HG02623 (cell line): ENCODE data around the gene CGB7.
"Not testable (repeated sequence)": the region's sequence is repeated elsewhere in the genome, so short reads cannot be mapped to it uniquely, and the experiment has no call there.

Source experiments
- ATAC-seq: cut with Tn5 transposase; IDR thresholded peaks from one replicate; pipeline ENCODE4 v1.9.1; 2021; ENCODE audit warnings: moderate library complexity; ENCODE audit not compliant: unreplicated experiment

The CGB7 gene

DNA sequence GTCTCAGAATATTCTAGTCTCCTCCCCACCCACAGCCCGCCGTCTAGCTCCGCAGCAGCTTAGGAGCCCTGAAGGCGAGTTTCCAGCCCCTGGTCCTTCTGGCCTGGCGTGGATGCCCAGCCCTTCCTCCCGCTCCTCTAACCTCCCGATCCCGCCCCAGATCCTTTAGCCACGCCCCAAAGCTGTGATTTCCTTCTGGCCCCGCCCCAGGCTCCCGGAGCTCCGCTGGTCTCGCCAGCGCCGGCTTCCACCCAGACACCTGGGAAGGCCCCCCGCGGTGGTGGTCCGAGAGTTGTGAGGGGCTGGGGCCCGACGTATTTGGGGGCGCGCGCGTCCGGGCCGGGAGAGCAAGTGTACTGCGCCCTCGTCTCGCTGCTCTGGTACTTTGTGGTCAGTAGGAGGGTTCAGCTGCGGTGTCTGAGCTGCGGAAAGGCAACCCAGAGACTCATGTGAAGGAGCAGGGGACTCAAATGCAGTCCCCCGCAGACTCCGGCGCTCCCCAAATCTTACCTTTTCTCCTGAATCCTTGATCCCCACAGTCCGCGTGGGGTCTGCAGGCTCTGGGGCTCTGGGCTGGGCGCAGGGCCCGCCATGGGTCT lies at the start of gene CGB7:
CGB7 (minus strand) TSS at position 114 of the 599 bp plus-strand sequence. CDS start 2,374 bp downstream, outside the sequence.
- no peak for ATAC-seq

DNA sequence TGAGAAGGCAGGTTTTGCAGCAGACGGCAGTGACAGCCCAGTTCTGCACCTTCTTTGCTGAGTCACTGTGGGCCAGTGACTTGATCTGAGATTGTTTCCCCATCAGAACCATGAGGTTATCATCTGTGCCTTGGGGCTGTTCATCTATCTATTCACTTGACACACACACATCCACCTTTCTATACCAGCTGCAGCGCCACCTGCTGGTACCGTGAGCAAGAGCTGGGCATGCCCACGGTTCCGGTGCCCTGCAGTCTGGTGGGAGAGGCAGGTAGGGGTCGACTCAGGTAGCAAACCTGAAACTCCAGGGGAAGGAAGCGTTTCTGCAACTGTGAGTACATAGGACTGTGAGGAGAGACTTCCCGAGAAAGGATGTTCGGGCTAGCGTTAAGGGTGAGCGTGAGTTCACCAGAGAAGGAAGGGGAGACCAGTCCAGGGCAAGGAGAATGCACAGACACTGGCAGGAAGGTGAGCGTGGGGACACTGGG lies 49.1 kb upstream of the CGB7 start:
- no peak for ATAC-seq

DNA sequence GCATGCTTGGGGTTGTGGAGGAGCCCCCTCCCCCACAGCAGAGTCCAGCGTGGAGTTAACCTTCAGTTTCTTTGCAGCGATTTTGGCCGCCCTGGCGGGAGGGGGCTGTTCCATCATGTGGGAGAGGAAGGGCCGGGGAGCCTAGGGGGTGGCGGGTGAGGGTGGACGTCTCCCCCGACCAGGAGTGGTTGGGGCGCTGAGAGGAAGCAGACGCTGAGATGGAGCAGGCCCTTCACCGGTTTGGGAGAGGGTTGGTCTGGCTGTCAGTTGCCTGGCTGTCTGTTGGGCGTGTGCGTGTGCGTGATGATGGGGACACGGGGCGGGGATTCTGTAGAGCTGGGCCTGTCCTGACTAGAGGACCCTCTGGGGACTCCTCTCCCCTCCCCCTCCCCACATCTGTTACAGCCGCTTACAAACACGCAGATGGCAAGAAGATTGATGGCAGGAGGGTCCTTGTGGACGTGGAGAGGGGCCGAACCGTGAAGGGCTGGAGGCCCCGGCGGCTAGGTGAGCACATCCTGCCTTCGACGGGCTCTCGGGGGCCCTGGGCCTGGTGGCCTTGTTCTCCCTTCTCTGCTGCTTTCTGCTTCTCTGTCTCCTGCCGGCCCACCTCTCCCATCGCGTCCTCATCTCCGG lies 46.8 kb upstream of the CGB7 start:
- no peak for ATAC-seq

DNA sequence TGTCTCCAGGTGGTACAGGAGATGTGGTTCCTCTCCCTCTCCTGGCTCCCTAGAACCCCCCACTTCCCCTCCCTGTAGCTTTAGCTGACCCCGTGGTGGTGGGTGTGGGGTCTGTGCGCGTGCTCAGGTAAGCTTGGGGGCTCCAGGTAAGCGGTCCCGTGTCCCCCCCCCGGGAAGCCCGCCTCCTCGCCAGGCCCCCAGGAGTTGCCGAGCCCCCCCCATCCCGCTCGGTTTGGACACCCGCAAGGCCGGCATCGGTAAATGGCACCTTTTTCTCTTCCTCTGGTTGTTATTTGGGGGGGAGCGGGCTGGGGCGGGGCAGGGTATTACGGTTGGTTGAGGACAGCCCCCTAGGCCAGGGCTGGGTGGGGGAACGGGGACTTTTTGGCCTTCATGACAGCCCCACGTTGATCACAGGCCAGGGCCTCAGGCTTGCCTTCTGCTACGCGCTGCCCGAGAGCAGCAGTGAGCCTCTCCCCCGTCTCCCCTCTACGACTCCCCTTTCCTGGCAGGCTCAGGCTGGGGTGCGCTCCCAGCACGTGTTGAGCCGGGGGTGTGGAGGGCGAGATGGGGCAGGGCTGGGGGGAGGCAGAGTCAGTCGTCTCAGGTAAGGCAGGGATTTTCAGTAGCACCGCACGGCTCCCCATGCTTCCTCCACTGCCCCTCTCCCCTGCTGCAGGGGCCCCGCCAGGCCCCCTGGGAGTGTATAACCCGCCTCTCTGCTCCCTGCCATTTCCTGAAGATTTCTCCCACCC lies 46.0 kb upstream of the CGB7 start:
- ATAC-seq, result no peak

DNA sequence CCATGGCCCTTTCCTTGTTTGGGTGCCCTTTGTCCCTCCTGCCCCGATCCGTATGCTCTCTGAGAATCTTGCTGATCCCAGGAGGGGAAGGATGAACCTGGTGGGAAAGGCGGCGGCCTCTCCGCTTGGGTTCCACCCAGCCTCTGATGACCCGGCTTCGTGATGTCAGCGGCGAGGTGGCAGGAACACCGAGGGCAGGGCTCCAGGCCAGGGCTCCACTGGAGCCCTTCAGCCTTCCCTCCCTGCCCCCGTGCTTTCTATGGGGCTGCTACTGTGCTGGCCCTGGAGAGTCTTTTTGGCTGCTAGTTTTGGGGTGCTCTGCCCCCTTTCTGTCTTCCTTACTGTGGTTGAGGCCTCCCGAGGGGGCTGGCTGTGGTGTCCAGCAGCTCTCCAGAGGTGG lies 44.8 kb upstream of the CGB7 start:
- ATAC-seq, result no peak

GRCh38 chr19:49101160-49101559 lies 43.6 kb upstream of the CGB7 start:
- ATAC-seq, result no peak

GRCh38 chr19:49098795-49099194 lies 41.2 kb upstream of the CGB7 start:
- ATAC-seq, result no peak

- ATAC-seq, result no peak
Observed at GRCh38 chr19:49097453-49098288, 40.1 kb upstream of the CGB7 start.

- no peak for ATAC-seq
Observed at GRCh38 chr19:49094505-49095482, 37.2 kb upstream of the CGB7 start.

DNA sequence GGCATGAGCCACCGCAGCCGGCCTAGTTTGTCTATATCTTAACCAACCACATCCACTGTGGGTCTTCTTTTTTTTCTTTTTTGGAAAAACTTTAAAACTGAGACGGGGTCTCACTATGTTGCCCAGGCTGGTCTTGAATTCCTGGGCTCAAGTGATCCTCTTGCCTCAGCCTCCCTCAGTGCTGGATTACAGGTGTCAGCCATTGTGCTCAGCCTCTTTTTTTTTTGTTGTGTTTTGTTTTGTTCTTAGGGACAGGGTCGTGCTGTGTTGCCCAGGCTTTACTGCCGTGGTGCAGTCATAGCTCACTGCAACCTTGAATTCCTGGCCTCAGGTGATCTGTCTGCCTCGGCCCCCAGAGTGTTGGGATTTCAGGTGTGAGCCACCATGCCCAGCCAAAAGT lies 35.1 kb upstream of the CGB7 start:
- no peak for ATAC-seq

DNA sequence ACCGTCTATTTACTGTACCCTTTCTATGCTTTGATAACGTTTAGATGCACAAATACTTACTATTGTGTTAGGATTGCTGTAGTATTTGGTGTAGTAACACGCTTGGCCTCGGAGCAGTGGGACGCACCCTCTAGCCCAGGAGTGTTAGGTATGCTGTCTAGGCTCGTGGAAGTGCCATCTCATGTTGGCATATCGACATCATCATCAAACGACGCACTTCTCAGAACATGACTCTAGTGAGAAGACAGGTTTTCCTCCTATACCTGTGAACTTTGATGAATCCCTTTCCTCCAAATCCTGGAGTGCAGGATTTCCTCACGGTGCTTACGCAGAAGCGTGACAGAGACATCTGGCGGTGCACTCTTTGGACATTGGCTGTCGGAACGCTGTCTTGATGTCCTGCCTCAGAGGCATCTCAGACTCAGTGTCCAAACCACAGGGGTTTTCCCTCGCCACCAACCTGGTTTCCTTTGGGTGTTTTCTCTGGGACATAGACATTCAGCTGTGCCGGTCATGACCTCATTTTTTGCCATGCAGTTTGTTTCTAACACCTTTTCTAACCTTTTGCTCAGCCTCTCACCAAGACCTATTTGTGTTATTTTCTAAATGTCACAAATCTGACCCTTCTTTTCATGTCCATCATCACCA lies 34.0 kb upstream of the CGB7 start:
- no peak for ATAC-seq

DNA sequence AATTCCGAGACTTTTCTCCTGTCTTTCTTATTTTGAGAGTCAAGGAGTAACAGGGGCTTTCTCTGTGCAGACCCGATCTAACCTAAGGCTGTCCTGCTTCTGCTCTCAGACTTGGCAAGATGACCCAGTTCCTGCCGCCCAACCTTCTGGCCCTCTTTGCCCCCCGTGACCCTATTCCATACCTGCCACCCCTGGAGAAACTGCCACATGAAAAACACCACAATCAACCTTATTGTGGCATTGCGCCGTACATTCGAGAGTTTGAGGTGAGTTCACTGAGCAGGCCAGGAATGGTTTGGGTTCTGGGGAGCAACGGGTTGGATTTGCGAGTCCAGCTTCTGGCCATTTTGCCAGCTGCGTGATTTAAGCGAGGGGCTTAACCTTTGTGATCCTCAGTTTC lies 28.7 kb upstream of the CGB7 start:
- no peak for ATAC-seq

GRCh38 chr19:49085868-49086232 lies 28.3 kb upstream of the CGB7 start:
- ATAC-seq, result no peak

DNA sequence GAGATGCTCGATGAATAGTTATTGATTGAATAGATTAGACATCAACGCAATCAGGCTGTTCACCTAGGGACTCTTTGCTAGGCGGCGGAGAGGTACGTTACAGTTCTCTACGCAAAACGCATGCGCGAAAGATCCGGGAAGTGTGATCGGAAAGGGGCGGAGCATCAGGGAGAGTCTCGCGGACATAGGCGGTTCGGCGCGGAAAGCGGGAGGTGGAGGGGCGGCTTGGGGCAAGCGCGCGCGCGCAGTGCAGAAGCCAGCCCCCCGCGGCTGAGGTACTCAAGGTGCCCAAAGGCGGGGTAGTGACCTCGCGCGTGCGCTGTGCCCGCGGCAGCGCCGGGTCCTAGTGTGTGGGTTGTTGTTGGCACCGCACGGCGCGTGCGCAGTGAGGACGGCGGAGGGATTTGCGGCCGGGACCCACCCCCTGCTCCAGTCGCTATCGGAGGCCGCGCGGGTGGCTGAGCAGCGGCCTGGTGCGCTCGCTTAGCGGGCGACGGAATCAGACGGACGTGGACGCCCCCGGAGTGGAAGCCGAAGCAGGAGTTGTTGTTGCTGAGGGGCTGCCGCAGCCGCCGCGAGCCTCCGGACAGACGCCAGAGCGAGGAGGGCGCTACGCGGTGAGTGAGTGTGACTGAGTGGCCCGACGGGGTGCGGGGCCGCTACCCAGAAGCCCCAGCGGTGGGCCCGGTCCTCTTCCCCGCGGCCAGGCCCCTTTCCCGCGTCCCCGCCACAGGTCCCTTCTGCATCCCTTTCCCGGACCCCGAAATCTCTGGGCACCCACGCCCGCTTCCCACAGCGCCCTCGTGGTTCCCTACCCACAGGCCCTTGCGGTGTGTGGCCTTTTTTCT lies 27.7 kb upstream of the CGB7 start, which contains the start of gene SNRNP70:
SNRNP70 (plus strand) TSS at position 432 of the 848 bp plus-strand sequence. CDS start 964 bp downstream, outside the sequence.
- peak; percentile 93 for ATAC-seq

GRCh38 chr19:49084206-49085019 lies 26.9 kb upstream of the CGB7 start:
- ATAC-seq, result no peak

GRCh38 chr19:49081273-49081672 lies 23.7 kb upstream of the CGB7 start:
- no peak for ATAC-seq

GRCh38 chr19:49080392-49080791 lies 22.8 kb upstream of the CGB7 start:
- ATAC-seq, result no peak

DNA sequence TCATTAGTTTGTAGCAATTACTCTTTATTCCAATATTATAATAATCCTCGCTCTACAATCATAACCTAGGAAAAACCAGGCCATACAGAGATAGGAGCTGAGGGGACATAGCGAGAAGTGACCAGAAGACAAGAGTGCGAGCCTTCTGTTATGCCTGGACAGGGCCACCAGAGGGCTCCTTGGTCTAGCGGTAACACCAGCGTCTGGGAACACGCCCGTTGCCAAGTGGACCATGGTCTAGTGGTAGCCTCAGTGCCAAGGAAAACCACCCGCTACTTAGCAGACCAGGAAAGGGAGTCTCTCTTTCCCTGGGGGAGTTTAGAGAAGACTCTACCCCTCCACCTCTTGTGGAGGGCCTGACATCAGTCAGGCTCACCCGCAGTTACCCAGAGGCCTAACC lies 17.3 kb upstream of the CGB7 start:
- not testable (repeated sequence) for ATAC-seq
